ENCODE measurements around the gene MMS19.
A peak's percentile ranks its signal among the peaks of the same experiment; 100 is the strongest.

MMS19 gene, protein sequence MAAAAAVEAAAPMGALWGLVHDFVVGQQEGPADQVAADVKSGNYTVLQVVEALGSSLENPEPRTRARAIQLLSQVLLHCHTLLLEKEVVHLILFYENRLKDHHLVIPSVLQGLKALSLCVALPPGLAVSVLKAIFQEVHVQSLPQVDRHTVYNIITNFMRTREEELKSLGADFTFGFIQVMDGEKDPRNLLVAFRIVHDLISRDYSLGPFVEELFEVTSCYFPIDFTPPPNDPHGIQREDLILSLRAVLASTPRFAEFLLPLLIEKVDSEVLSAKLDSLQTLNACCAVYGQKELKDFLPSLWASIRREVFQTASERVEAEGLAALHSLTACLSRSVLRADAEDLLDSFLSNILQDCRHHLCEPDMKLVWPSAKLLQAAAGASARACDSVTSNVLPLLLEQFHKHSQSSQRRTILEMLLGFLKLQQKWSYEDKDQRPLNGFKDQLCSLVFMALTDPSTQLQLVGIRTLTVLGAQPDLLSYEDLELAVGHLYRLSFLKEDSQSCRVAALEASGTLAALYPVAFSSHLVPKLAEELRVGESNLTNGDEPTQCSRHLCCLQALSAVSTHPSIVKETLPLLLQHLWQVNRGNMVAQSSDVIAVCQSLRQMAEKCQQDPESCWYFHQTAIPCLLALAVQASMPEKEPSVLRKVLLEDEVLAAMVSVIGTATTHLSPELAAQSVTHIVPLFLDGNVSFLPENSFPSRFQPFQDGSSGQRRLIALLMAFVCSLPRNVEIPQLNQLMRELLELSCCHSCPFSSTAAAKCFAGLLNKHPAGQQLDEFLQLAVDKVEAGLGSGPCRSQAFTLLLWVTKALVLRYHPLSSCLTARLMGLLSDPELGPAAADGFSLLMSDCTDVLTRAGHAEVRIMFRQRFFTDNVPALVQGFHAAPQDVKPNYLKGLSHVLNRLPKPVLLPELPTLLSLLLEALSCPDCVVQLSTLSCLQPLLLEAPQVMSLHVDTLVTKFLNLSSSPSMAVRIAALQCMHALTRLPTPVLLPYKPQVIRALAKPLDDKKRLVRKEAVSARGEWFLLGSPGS
- total RNA-seq: 121 to 145 reads per million in 2 donors

DNA sequence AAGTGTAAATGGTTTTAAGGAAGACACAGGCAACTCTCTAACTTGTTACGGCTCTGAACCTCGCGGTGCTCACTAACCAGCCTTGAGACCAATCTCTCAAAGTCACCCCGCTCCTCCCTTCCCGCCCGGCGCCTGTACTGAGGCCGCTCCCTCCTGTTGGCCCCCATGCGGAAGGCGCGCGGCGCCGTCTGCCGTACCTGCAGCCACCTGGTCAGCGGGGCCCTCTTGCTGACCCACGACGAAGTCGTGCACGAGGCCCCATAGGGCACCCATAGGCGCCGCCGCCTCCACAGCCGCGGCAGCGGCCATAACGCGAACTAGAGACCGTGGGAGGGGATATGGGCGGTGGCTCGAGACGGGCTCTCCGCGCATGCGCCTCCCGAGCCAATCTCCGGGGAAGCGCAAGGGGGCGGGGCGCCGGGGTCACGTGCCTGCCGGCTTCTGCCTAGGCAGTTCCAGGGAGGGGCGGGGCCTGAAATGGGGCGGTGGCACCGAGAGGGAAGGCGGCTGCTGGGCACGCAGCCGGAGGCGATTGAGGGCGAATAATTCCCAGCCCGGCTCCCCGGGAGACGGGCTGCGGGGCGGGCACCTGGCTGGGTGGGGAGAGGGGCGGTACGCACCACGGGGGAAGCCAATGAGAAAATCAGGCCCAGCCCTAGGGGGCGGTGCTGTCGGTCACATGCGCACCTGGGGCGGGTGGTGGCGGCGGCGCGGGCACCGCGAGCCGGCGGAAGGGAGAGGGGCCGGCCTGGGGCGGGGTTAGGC, at the start of gene MMS19:
MMS19 (minus strand) TSS at position 347 of the 765 bp plus-strand sequence; CDS start at position 309, 38 bp downstream.
- peak; percentile 98 for DNase-seq

DNA sequence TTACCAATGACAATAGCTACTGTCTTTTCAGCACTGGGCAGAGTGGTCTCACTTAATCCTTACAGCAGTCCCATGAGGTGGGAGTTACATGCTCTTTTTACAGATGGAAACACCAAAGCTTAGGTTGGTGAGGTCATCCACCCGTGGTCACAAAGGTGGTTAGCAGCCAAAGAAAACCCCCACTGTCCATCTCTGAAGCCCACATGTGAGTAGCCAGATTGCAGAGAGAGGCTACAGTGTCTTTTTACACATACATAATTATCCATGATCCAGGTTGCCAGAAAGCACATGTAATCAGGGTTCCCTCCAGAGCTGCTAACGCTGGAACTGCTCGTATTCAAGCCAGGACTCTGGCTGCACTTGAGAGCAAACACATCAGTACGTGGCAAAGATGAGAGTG, 49.7 kb upstream of the MMS19 start:
- DNase-seq: no peak

DNA sequence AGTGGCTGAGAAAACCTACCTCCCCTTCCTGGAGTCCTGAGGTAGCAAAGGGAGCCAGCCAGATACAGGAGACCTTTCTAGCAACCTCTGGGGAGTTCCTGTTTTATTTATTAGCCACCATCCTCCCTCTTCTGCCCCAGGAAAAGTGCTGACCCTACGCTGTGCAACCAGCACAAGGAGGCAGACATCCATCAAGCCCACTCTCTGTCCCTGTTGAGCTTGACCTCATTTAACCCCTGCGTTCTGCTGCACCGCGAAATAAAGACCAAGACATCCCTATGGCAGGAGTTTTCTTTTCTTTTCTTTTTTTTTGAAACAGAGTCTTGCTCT, 49.0 kb upstream of the MMS19 start:
- DNase-seq: no peak

DNA sequence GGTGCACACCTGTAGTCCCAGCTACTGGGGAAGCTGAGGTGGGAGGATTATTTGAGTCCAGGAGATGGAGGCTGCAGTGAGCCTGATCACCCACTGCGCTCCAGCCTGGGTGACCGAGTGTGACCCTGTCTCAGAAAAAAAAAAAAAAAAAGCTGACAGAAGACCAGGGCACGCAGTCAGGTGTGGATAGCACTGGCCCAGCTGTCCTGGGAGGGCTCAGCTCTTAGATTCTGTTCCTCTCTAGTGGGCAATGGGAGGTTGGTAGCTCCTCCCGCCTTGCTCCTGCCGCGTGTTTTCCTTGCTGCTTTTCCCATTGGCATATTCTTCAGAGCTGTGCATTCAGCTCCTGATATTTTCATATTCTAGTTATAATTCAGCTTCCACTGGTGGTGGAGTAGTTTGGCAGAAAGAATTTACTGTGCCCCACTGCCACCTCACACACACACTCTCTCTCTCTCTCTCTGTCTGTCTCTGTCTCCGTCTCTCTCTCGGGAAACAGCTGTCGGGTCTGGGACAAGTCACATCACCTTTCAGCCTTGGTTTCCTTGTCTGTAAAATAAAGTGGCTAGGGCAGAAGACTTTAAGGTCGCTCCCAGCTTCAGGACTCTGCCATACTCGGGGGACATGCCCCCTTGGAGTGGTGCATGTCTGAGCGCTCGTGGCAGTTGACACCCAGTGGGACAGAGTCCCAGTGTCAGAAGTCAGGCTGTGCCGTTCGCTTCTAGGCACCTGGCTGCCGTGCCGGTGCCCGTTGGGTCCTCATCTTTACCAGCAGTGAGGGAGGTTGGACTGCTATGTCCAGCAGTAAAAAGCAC, 48.4 kb upstream of the MMS19 start:
- DNase-seq: no peak

DNA sequence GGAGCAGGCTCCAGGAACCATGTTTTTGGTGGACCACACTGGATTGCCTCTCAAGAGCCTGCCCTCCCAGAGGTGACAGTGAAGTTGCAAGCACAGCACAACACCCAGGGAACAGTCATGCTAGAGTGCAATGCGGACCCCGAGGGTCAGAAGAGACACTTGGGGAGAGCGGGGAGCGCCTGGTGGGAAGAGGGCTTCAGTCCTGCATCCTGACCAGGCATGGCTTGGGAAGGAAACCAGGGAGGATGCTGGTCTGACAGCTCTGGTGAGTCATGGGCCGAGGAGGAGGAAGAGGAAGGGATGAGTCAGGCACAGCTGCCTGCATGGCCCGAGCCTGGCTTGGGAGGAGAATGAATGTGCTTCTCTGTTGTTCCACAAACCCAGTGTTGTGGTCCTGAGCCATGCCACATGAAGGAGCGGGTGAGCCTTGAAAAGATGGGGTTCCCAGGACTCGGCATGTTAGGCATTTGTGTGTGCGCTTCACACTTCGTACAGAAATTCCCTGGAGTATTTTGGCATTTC, 44.9 kb upstream of the MMS19 start:
- DNase-seq: no peak

DNA sequence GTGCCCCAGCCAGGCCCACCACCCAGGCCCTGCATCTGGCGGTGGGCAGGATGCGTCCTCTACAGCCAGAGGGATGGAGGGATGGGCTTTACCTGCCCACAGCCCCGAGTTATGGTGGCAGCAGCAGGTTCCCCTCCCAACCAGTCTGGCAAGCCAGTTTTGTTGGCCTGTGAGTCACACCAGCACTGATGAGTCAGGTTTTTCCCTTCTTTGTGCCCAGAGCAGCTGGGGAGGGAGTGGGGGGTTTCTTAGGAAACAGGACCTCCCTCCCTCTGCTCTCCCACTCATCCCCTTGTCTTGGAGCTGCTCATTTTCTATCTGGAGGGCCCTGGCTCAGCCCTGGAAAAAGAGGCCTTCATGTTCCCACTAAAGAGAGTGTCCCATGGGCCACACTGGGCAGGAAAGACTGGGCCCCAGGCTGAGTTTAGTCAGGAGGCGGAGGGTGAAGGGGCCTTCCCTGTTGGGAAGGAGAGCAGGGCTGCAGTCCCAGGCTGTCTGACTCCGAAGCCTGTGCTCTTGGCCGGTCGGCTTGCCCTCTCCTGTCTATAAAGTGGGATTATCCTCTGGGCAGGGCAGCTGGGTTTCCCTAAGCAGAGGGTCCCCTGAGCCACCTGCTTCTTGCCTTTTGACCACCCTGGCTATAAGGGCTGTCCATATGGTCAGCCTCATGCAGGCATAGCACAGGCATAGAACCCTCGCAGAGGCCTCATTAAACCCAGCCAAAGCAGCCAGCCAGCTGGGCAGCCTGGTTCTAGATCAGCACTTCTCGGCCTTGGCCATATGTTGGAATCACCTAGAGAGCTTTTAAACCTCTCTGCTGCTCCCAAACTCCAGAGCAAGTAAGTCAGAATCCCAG, 44.2 kb upstream of the MMS19 start:
- no peak for DNase-seq

DNA sequence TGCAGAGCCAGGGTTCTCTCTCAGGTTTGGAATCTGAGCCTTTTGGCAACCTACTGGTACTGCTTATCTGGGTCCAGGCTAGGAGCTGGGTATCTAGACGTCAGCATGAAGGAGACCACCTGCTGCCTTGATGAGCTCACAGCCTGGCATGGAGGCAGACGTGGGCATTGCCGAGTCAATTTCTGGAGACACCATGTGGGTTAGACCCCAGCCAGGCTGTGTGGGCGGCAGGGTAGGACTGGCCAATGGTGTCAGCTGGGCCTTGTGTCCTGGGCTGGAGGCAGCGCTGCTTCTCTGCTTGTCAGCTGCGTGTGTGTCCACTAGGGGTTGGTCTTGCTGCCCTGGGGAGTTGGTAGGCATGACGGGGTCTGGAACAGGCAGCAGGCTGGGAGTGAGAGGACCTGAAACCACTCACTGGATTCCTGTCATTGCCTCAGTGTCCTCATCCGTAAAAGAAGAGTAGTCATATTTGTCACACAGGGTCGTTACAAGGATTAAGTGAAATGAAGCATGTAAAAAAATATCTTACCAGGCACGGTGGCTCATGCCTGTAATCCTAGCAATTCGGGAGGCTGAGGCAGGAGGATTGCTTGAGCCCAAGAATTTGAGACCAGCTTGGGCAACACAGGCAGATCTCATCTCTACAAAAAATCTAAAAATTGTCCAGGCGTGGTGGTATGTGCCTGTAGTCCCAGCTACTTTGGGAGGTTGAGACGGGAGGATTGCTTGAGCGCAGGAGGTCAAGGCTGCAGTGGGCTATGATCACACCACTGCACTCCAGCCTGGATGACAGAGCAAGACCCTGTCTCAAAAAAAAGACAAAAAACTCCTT, 42.7 kb upstream of the MMS19 start:
- DNase-seq: no peak

DNA sequence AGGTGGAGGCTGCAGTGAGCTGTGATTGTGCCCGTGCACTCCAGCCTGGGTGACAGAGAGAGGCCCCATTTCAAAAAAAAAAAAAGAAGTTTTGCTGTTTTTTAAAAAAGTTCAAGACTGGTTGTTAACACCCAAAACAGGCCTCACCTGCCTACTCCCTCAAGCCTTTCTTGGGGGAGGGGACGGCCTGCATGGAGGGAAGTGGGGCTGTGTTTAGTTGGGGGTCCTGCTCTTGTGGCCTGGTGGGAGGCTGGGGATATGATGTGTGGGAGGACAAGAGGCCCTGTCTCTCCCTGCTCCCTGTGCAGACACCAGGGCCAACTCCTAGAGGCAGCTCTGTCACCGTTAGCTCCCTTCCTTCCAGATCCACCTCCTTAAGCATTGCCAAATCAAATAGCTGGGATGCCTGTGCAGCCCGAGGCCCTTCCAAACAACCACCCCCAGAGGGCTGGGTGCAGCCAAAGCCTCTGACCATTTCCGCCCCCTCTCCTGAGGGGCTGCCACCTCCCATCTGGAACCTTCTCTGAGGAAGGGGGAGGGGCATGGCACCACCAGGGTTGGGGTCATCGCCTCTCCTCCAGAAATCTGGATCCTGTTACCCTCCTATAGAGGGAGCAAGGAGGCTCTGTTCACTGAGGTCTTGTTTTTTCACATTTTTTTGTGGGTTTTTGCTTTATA, 41.4 kb upstream of the MMS19 start:
- no peak for DNase-seq

DNA sequence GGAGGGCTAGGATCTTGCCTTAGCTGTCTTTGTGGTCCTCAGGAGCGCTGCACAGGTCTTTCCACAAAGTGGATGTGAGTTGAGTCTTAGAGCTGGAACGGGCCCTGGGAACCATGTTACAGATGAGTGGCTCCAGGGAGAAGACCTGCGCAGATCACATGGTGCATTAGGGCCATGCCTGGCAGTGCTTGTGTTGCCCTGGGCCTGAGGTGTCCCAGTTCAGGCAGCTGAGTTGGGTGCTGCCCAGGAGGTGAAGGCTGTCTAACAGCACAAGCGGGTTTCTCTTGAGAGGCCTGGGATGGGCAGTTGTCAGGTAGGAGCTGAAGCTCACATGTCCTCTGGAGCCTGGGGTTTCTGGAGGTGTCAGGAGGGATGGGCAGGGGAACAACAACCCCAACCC, 40.6 kb upstream of the MMS19 start:
- DNase-seq: no peak

DNA sequence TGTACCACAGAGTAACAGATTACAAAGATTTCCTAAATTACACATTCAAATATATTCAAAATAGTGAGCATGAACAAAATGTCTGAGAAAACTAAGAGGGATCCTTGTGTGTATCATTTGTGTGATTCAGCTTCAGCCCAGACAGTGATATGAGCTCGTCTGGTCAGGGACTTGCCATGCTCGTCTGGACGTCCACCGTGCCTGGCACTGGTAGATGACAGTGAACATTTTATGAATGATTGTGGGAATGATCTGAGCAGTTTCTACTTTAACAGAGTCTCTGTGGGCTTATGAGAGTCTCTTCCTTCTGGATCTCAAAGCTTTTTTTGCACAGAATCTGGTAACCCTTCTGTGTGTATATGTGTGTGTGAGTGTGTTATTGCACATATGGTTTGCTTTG, 40.2 kb upstream of the MMS19 start:
- DNase-seq: no peak

DNA sequence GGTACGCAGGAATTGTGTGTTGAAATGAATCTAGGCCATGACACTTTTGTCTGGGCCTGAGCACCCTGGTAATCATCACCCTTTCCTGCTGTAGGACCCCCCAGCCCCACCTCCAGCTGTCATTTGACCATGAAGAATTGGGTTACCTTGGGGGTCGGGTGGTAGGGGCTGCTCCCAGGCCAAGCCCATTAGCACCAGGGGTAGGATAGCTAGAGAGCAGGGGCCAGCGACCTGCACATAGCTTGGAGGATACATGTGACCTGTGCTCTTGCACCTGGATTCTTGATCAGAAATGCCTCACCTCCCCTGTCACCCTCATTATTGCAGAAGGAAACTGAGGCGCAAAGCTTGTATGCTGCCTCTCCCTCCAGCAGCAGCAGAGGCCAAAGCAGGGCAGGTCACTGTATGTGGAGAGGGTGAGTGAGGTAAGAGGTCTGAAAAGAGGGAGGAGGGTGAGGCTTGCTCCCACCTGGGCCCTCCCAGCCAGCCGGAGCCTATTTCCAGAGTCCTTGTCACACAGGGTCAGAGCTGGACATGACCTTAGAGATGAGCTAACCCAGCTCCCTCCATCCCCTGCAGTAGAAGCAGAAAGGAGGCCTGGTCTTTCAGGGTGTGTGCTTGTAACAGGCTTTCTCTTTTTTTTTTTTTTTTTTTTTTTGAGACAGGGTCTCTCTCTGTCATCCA, 39.1 kb upstream of the MMS19 start:
- no peak for DNase-seq

DNA sequence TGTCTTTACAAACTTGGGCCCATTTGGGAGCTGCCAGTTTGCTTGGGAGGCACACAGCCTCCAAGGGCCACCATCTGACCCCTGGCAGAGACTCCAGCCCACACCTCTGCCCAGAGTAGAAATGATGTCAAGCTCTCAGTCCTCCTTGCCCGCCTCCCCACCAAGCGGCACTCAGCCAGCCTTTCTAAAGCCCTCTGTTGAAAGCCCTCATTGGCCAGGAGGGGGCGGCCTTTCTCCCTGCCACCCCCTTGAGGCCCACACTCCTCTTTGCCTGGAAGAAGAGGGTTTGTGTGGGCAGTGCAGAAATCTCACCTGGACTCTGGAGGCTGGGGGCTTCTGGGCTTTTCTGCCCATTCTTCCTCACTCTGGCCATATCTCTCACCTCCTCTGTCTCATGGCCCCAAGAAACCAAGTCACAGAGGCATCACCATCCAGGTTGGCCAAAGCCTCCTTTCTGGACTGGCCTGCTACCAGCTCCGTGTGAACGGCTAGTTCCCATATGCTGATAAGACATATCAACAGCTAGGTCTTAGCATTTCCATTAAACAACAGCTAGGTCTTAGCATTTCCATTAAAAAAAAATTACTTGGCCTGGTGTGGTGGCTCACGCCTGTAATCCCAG, 36.6 kb upstream of the MMS19 start:
- no peak for DNase-seq

DNA sequence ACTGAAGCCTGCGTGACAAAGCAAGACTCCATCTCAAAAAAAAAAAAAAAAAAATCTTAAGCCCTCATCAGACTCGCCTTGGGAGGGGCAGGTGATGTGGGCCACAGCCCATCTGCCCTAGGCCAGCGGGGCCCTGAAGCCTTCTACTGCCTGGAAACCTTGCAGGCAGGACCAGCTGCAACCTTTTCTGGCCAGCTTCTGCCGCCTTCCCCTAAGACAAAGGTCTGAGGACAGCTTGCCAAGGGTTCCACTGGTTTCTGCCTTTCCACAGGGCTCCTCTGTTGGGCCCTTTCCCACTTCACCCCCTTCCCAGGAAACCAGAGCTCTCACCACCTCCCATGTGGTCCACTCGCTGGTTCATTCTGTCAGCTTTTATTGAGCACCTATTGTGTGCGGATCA, 35.7 kb upstream of the MMS19 start:
- DNase-seq: no peak

DNA sequence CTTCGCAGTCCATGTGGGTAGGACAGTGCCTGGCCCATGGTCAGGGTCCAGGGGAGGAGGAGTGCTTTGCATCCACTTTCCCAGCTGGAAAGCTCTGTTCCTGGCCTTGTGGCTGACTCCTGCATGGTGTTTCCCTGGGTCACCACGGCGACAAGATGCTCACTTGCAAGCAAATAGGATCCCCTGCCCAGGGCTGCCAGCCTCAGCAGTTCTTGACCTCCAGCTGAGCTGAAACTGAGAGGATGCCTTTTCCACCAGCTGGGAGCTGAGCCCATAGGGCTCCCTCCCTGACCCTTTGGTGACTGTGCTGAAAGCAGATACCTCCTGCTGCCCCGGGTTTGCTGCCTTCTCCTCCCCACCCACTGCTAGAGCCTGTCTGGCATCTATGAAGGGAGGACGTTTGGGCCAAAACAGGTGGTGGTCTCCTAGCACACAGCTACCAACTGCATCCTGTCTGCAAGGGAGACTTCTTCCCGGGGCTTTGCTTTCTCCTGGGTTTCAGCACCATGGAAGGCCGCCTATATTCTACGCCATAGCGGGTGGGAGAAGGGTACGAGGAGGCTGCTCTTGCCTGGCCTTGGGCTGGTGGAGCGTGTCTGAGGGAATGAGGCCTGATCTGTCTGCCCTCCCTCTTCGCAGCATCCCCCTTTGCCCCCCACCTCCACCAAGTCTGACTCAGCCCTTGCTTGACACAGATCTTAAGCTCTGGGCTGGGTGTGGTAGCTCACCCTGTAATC, 34.9 kb upstream of the MMS19 start:
- DNase-seq: no peak

DNA sequence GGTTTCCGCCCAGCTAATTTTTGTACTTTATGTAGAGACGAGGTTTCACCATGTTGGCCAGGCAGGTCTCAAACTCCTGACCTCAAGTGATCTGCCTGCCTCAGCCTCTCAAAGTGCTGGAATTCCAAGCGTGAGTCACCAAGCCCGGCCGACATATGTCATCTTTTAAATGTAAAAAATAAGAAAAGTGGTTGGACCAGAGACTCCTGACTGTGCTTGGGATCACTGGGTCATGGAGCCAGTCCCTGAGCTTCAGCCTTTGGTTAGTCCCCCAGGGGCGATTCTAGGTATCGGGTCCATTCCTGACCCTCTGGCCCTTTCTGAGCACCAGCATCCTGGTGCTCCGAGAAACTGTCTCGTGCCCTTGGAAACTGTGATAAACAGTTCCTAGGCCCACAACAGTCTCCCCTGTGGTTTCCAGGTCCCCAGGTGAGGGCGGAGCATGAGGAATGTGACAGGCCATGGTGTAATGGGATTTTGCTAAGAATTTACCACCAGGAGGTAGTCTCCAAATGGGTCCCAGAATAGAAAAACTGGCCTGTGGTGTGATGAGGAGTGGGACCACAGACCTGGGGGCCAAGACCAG, 33.3 kb upstream of the MMS19 start:
- DNase-seq: no peak

DNA sequence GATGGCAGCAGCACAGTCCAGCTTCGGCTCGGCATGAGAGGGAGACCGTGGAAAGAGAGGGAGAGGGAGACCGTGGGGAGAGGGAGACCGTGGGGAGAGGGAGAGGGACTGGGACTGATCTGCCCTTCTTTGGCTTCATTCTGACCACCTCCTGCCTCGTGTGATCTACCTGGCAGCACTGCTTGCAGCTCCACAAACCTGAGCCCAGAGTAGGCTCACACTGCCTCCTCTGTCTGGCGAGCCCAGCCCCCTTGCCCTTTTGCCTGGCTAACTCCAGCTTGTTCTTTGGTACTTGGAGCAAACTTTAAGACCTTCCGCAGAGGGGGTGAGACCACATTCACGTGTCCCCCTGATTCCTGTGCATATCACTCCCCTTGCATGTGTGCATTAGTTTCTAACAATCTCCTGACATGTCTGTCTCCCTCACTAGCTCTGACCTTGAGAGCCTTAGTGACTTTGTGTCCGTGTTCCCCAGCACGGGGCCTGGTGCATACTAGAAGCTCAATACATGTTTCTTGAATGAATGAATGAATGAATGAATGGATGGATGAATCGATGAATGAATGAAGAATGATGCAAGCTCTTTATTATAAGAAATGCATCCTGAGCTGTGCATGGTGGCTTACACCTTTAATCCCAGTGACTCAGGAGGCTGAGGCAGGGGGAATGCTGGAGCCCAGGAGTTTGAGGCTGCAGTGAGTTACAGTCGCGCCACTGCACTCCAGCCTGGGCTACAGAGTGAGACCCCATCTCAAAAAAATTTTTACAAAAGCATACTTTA, 31.7 kb upstream of the MMS19 start:
- DNase-seq: no peak

Data from activated gamma-delta T cell (primary cell).